NCI-H526 (cell line): ENCODE data around the gene C1GALT1.
"Not testable (repeated sequence)": the region's sequence is repeated elsewhere in the genome, so short reads cannot be mapped to it uniquely, and the experiment has no call there.

Experiments
- DNase-seq, 2 experiments: peaks; one replicate each; lab custom pipeline; 2025; lab: John Stamatoyannopoulos, UW

C1GALT1 gene

DNA sequence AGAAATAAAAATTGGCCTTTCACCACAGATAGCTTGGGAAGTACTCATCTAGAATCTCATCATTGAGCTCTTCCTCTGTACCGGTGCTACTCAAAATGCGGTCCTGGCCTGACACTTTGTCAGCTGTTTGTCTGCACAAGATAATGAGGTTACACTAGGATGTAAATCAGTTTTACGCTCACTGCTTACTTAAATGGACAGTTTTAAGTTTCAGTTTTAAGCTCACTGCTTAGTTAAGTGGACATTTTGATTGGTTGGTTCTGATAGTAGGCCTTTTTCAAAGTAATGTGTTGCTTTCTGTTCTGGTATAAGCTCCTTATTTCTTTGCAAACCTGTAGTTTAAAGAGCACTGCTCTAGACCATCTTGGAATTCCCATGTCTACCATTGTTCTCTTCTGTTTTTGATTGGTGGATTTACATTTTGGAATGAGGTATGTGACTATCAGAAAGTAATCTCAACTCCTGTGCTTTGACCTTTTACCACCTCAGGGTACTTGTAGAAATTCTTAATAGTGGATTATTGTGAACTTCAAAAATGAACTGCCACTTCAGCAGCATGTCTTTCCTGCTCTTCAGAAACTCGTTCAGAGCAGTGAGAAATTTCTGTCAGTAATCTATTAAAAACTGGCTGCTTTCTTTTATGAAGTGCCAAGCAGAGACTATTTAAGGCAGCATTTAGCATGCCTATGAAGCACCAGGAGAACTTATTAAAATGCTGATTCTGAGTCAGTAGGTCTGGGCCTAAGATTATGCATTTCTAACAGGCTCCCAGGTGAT is 55.0 kb downstream of the C1GALT1 start:
- DNase-seq, result no peak

DNA sequence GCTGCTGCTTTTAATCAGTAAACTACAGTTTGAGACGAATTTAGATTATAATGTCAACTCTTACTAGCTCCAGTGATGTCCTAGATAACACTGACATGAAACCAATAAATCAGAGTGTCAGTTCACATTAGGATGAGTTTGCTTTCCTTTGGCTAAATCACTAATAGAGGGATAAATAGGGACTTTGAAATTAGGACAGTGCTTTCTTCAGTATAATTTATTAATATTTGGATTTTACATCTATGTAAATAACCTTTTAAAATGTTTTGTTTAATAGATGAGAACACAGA is 55.6 kb downstream of the C1GALT1 start:
- DNase-seq, result no peak

DNA sequence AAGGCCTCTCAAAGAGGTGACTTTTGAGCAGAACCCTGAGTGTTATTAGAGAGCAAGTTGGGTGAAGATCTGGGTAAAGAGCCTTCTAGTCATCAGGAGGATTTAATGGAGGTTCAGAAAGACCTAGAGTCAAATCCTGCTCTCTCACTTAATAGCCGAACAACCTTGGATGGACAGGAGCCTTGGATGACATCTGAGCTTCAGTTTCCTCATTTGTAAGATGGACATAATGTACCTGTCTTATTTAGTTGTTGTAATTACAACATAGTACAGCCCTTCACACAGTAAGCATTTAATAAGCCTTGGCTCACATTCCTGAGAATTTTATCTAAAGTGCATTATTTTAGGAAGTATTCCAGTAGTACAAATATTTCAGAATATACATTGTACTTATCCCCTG is 57.0 kb downstream of the C1GALT1 start:
- DNase-seq, result no peak

DNA sequence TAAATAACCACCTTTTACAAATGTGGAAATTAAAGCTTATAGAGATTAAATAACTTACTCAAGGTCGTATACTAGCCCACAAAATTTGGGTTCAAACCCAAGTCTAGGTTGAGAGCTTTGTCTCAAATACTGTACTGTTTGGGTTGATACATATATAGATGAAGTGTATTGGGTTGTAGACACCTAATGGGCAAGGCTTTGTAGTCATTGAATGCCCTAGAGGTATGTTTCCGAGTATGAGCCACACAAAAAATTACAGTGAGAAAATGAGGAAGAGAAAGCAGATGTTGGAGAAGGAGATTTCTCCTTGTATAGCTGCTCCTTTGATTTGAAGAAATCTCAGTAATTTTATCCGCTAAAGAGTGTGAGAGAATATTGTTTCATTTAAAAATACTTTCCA is 60.6 kb downstream of the C1GALT1 start:
- no peak for DNase-seq

DNA sequence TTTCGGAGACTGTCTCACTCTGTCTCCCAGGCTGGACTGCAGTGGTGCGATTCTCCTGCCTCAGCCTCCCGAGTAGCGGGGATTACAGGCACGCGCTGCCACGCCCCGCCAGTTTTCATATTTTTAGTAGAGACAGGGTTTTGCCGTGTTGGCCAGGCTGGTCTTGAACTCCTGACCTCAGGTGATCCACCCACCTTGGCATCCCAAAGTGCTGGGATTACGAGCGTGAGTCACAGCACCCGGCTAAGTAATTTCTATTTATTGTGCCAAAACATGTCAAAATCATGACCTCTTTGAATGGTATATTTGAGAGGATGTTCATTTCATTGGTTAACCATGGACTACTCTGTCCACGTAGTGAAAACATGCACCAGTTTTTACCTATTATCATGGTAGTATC is 62.9 kb downstream of the C1GALT1 start:
- not testable (repeated sequence) for DNase-seq

DNA sequence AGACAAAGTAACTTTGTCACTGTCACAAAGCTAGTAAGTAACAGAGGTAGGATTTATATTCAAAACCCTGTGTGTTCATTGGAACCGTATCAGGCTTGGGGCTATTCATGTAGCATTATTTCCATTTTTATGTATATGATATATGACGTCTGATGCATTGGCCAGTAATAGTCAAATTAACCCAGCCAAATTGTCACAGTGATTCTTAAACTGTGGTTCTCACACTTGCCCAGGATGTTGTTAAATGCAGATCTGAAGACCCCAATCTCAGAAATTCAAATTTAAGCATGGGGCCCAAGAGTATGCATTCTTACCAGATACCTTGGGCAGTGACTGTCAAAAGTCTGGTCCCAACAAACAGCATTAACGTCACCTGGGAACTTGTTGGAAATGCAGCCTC is 63.9 kb downstream of the C1GALT1 start:
- no peak for DNase-seq

DNA sequence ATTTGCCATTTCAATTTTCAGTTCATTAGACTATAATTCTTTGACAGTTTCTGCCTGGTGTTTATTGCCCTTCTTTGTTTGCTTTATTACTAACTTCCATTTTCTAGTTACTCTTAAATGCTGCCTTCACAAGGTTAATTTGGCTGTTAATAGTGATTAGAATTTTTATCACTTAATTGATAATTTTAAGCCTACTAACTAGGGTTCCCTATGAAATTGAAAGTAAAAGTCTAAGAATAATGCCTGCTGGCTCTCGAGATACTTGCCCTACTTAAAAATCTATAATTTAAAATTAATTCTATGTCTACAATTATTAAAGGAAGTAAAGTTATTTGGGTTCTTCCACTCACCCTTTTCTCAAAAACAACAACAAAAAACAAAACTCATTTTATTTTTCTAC is 65.3 kb downstream of the C1GALT1 start:
- no peak for DNase-seq

DNA sequence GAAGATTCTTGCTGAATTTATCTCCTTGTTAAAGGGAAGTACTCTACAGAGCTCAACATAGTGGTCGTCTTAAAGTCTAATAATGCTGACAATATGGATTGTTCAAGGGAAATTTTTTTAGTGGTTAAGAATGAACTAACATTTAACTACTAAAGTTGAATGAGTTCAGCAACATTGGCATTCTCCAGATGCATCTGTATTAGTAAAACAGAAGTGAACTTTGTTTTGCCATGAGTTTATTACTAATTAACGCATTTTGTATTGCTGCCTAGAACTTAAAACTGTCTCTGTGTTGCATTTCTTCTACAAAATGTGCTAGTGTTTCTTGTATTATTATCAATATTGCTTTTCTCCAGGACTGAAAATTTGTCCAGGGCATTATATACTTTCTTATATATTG is 67.5 kb downstream of the C1GALT1 start:
- DNase-seq, result no peak

DNA sequence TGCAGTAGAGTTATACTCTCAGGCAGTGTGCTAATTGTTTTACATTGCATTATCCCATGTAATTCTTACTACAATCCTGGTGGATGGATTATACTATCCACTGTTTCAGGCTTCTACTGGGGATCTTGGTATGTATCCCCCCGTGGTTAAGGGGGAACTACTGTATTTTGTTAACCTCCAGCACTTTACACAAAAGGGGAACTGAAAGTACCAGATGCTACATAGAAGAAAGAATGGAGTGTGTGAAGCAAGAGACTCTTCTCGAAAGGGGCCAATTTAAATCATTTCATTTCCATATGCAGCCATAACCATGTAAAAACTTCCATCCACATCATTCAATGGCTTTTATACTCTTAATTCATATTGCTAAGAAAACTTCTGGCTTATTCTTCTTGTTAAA is 69.4 kb downstream of the C1GALT1 start:
- no peak for DNase-seq

DNA sequence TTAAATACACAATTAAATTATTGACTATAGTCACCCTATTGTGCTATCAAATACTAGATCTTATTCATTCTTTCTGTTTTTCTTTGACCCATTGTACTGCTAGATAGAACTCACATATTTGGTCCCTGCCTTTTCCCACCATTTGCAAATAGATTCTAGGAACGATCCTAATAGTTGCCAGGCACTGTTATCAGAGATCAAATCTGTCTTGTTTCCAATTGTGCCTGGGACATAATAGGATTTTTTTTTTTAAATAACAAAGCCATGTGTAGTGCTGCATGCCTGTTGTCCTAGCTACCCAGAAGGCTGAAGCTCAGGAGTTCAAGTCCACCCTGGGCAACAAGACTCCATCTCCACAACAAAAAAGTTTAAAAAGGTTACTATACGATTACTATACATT is 72.0 kb downstream of the C1GALT1 start:
- DNase-seq, result no peak

DNA sequence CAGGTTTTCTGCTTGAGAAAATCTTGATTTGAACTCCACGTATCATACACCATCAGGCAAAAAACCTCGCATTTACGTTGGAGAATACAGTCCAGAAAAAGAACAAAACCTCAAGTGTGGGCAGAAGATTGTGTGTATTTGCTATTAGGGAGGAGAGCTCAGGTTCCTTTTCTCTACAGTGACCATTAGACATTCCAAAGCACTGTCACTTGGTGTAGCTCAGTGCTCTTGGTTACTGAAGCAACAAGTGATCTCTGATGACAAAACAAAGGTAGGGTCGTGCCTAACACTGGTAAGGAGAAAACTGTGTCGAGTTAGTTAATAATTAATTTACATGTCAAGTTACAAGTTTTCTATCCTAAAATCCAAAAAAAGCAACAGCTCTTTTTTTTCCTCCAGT is 72.6 kb downstream of the C1GALT1 start:
- no peak for DNase-seq

DNA sequence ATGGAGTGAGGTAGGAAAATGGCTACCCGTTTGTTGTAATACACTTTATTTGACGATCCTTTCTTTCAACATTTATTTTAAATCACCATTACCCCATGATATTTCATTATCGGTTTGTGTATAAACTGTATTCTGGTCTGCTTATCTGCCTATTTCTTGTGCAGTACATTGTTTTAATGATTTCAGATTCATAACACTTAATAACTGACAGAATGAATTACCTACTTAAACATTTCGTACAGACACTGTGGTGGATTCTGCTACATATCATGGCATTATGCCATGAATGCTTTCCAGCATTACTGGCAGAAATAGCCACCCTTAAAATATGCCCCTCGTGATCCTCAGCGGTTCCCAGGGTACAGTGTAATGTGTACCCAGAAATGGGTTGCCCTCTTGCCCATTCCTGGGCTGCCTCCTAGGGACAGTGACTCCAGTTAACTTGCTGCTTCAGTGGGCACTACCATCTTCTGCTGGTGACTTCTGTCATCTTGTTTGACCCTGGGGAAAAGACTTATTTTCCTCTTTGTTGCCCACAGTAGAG is 74.5 kb downstream of the C1GALT1 start:
- DNase-seq, result no peak

DNA sequence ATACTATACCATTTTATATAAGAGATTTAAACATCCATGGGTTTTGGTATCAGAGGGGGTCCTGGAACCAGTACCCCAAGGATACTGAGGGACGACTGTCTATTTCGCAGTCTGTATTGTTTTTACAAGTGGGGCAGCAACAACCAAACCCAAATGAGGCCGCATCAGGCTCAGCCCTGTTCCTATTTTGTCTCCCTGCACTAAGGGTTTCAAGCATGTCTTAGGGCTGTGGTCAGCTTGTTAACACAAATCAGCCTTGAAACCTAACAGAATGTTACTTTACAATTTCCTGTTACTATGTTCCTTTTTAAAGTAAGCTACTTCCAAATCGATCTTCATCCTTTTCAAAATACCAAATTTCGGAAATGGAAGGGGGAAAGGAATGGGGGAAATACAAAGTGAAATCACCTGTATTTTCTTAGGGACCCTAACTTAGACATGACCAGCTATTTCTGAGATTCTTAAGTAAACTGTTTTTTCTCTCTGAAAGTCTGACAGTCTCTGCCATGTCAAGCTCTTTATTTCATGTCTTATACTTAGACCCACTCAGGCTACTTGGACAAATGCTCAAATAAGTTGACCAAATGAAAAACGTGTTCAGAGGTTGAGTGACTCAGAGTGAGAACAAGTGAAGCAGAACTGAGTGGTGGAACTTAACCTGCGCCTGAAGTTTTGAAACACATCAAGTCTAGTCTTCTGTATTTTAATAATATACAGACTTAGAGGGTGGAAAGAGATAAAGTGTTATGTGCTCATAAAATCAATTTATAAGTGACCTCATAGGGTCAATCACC is 75.8 kb downstream of the C1GALT1 start:
- no peak for DNase-seq

DNA sequence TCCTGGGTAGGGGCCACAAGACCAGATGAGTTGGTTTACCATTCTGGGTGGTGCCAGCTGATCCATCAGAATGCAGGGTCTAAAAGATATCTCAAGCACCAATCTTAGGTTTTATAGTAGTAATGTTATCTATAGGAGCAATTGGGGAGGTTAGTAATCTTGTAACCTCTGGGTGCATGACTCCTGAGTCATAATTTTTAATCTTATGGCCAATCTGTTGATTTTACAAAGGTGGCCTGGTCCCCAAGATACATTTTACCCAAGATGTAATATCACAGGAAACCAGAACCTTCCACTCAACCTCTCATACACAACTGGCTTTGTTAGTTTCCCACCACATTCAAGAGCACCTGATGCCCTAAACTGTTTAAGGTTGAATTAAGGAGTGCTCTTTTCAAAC is 79.5 kb downstream of the C1GALT1 start:
- no peak for DNase-seq

DNA sequence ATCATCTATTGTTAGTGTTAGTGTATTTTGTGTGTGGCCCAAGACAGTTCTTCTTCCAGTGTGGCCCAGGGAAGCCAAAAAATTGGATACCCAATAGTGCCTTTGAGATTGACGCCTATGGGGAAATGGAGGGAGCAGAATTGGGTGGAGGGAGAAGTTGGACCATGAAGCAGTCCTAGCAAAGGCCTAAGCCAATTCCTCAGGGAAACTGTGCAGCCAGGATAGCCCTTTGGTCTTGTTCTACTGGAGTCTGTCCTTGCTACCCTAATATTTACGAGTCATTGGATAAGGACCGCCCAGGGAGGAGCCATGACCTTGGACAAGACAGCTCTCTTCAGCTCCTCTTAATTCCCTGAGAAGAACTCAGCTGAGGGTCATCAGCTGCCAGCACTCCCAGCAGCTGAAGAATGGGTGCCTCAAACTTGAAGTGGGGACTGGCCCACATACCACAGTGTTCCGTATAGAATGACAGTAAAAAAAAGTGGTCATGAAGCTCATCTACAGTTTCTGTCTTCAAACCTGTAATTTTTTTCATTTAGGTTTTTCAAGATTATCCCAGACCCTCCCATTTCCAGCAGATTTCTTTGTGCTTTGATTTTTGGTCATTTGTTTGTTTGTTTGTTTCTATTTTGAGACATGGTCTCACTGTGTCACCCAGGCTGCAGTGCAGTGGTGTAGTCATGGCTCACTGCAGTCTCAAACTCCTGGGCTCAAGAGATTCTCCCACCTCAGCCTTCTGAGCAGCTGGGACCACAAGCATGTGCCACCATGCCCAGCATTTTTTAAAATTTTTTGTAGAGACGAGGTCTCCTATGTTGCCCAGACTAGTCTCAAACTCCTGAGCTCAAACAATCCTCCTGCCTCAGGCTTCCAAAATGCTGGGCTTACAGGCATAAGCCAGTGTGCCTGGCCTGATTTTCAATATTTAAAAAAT is 81.2 kb downstream of the C1GALT1 start:
- no peak for DNase-seq

DNA sequence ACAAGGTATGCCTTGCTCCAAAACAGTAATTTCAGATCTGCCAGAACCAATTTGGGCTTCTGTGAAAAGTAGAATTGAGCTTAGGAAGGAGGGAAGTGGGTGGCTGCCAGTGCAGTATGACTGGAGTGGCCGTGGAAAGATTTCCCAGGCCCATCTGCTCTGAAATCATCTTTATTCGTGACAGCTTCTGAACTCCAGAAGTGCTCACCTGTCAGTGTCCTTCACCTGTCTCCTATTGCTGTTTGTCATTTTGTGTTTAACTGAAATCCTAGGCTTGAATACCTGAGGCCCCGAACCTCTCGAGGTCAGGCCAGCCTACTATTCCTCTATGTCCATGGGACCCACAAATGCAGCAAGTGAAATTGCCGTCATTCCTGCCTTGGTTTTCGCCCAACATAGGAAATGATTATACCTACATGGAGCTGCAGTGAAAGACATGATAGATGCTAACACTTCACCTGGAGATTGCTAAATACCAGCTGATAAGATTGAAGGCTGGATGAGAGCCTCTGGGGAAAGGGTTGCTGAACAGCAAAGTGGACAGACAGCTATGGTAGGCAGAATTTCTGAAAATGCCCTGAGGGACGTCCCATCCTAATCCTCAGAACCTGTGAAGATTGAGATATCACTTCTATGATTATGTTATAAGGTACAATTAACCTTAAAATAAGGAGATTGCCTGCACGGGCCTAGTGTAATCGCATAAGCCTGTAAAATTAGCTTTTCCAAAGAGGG is 82.1 kb downstream of the C1GALT1 start:
- no peak for DNase-seq

DNA sequence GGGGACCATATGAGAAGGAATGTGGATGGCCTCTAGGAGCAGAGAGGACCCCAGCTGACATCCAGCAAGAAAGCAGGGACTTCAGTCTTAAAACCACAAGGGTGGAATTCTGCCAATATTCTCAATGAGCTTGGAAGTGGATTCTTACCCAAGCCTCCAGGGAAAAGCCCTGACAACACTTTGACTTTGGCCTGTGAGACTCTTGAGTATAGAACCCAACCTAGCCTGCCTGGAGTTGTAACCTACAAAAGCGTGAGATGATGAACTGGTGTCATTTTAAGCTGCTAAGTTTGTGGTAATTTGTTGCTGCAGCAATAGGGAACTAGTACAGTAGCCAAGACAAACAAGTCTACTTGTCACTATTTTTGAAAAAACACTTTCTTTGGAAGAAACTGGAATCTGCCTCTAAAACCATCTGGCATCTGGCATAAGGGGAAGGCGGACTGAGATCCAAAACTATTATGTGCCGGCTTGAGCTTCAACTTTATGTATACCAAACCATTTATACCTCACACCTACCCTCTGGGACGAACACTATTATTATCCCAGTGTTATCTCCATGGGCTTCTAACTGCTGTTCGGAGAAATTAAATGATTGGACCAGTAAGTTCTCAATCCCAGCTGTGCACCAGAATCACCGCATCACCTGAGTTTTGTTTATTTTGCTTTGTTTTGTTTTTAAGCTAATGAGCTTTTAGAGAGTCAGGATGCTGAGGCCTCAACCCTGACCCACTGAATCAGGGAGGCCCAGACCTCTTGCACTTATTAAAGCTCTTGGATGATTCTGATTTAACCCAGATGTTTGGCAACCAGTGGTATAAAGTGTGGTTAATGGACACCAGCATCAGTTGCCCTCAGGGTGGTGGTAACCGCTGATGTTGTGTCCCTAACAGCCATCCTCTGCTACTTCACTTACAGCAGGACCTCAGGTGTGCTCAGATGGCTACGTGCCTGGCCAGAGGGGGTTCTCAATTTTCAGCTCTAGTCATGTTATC is 83.0 kb downstream of the C1GALT1 start:
- DNase-seq, result no peak

DNA sequence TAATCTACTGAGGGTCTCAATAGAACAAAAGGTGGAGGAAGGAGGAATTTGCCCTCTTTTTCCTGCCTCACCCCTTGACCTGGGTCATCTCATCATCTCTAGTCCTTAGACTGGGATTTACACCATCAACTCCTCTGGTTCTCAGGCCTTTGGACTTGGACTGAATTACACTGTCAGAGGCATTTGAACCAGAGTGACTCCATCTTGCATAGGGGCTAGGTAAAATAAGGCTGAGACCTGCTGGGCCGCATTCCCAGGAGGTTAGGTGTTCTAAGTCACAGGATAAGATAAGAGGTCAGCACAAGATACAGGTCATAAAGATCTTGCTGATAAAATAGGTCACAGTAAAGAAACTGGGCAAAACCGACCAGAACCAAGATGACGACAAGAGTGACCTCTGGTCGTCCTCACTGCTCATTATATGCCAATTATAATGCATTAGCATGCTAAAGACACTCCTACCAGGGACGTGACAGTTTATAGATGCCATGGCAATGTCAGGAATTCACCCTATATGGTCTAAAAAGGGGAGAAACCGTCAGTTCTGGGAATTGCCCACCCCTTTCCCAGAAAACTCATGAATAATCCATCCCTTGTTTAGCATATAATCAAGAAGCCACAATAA is 84.0 kb downstream of the C1GALT1 start:
- DNase-seq, result no peak

DNA sequence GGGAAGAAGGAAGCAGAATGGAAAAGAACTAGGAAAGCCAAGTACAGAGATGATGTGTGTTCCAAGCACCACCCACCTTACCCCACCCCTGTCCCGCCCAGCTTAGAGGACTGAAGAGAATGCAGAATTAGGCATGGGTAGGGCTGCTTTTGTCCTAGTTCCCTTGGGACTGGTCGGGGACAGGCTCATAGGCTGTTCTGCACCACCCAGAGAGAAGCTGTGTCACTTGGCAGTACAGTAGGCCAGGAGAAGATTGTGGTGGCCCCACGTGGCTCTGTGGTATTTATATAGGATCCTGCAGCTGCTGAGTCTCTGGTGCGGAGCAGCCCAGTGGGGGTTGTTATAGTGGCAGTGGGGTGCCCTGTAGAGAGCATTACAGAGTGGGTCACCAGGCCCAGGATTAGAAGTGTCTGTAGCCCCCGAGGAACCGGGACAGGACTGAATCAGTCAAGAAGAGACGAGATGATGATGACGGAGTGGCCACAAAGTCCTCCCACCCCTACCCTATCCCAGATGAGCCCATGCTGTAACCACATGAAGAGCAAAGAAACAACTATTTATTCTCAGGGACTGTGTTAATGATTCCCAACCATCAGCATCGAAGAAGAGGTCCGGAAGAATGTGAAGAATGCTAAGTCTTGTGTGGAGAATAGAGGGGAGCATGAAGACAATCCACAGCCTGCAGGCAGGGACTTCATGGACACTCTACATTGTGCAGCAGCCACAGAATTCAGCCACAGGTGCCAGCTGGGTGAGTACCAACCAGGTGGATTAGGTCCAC is 88.9 kb downstream of the C1GALT1 start:
- no peak for DNase-seq
